Left hindlimb (tissue), 1 donor: ENCODE data around the gene MYLK4.

ENCODE experiments used
- DNase-seq: peaks from one replicate; pipeline ENCODE4 v3.0.0-alpha.2; 2018

Gene MYLK4

DNA sequence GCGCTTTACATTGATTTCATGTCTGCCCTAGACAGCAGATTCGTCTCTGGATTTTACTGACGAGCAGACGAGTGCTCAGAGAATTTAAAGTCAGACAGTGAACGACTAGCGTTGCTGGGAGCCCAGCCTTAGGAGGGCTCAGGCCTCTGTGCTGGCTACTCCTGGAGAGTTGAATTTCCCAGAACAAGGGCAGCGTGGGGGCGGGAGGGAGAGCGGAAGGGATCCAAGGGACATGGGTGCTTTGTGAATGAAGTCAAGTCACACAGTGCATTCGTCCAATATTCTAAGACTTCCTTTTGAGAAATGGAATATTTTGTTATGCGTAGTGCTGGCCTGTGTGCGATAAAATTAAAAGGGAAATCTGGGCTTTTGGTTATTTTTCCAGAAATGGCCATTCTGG, 126.5 kb downstream of the MYLK4 start:
- DNase-seq, result no peak

GRCh38 chr6:2623295-2623694, 127.4 kb downstream of the MYLK4 start:
- DNase-seq, result no peak

GRCh38 chr6:2622671-2623070, 128.1 kb downstream of the MYLK4 start:
- DNase-seq, result no peak

GRCh38 chr6:2619651-2620050, 131.1 kb downstream of the MYLK4 start:
- DNase-seq, result no peak

DNA sequence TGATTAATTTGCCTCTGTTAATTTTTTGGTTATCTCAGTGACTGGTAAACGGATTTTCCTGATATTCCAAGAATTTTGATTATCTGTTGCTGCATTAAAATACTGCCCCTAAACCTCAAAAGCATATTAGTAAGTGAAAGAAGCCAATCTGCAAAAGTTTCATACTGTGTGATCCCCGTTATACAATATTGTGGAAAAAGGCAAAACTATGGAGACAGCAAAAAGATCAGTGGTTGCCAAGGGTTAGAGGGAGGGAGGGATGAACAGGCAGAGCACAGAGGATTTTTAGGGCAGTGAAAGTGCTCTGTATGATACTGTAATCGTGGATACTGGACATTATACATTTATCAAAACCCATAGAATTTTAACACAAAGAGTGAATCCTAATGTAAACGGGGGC, 133.0 kb downstream of the MYLK4 start:
- no peak for DNase-seq

- no peak for DNase-seq
Measured at GRCh38 chr6:2616811-2617210, 133.9 kb downstream of the MYLK4 start.

DNA sequence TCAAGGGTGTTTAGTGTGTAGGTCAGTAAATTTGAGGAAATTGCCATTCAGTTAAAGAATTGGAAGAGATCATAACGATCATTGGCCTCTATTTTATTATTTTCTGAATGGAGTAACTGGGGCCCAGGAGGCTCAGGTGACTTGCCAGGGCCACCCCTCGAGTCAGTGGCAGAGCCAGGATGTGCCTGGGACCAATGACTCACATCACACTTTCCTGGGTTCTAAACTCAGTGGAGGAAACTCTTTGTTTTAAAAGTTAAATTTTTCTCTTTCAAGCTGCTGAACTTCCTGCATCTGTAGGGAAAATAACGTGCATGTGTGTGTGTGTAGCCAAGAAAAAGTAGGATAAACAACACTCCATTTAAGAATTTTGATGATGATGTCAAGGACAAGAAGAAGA, 135.5 kb downstream of the MYLK4 start:
- no peak for DNase-seq

DNA sequence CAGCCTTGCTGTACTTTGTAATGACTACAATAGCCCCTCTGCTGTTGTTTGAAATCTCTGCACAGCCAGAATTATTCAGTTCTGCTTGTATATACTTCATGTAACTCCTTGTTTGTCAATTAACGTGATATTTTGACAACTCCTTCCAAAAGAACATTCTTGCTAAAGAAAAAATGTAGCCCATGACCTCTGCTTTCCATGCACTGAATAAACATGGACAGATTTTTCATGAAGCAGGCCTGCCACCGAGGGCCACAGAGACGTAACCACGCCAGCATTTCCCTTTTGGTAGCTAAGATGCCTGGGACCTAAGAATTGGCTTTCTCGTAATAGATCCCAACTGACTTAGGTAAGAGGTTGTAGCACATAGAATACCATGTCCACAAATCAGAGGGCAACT, 135.9 kb downstream of the MYLK4 start:
- DNase-seq, result no peak

- no peak for DNase-seq
Measured at GRCh38 chr6:2614155-2614554, 136.6 kb downstream of the MYLK4 start.
